Breast epithelium (tissue), 4 donors: ENCODE data around the gene NME7. TPM values are rescaled to one million over a fixed set of nuclear protein-coding genes. Genes with fewer than 3 reads are reported as not detected.

ENCODE experiments used
- DNase-seq, 2 donors: peaks; one replicate each; pipeline ENCODE4 v3.0.0-alpha.2; 2019; ENCODE audit warnings: low spot score in 2 of 2
- H3K27ac ChIP-seq, 2 donors: fragments of 200-600 bp; sonication (generic) in 1 of 2; one replicate each; pipeline ENCODE4 v1.5.1; 2016 to 2019; ENCODE audit warnings: mild to moderate bottlenecking in 1 of 2
- H3K27me3 ChIP-seq, 2 donors: fragments of 200-600 bp; sonication (generic) in 1 of 2; one replicate each; pipeline versions ENCODE4 v1.5.1 to v1.6.0; 2017 to 2019; ENCODE audit warnings: control low read depth in 1 of 2, mild to moderate bottlenecking in 1 of 2
- H3K36me3 ChIP-seq: fragments of 200-600 bp; one replicate; pipeline ENCODE4 v1.5.1; 2019
- H3K4me1 ChIP-seq, 2 donors: fragments of 200-600 bp; sonication (generic); one replicate each; pipeline ENCODE4 v1.5.1; 2016 to 2019; ENCODE audit warnings: control low read depth in 1 of 2
- H3K4me3 ChIP-seq, 3 donors: fragments of 200-600 bp; sonication (generic); 1 replicate in 2 of 3; 2 replicates in 1 of 3; pipeline ENCODE4 v1.5.1; 2016 to 2019; ENCODE audit warnings: mild to moderate bottlenecking in 3 of 3, moderate library complexity in 2 of 3
- H3K9me3 ChIP-seq, 2 donors: fragments of 200-600 bp; sonication (generic) in 1 of 2; one replicate each; pipeline ENCODE4 v1.5.1; 2016 to 2019; ENCODE audit warnings: control low read depth in 1 of 2
- POLR2A ChIP-seq: fragments of 450-650 bp; IDR thresholded peaks from one replicate; pipeline ENCODE4 v1.6.1; 2016; ENCODE audit warnings: antibody characterized with exemption, mild to moderate bottlenecking, moderate library complexity
- POLR2AphosphoS5 ChIP-seq, 3 donors: sonication (generic); formaldehyde crosslinking; IDR thresholded peaks; one replicate each; pipeline ENCODE4 v1.6.1; 2017; ENCODE audit warnings: antibody characterized with exemption in 3 of 3
- intact Hi-C: fragments of 100-400 bp; cut with DNase I; formaldehyde crosslinking; loops from one replicate; pipeline ENCODE4 v1.15.1; 2023; ENCODE audit warnings: low total_unique reads
- total RNA-seq, 3 donors: library from RNA; depleted of rRNA; stranded (reverse); fragments of >200 nt; gene quantifications; one replicate each; pipeline ENCODE4 v1.1.0, GENCODE V29; 2016
- TF ChIP-seq, protein P1 (sequence below), 3 donors: fragments of 450-650 bp; IDR thresholded peaks; one replicate each; pipeline ENCODE4 v1.5.1; 2016 to 2017; ENCODE audit warnings: antibody characterized with exemption in 3 of 3, mild to moderate bottlenecking in 3 of 3, moderate library complexity in 3 of 3

The NME7 gene
- total RNA-seq, 3 donors from 2014 or later = 13.0 to 22.8 (median 16.7) TPM

DNA sequence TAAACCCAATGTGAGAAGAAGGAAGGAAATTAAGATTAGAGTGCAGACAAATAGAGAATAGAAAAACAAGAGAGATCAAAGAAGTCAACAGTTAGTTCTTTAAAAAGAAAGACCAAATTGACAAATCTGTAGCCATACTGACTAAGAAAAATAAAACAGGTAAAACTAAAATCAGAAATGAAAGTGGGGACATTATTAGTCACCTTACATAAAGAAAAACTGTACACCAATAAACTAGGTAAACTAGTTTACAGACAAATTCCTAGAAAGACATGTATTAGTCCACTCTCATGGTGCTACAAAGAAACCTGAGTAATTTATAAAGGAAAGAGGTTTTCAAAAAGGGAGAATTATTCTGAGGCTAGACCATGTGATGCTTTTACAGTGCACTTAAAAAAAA lies 22.7 kb upstream of the NME7 start:
- Histone ChIP-seq H3K4me3 (no peak overlapping the region), H3K4me1 (no peaks in the 10 kb centered on the region), H3K36me3 (peaks cover 20% of the 10 kb centered on the region), H3K9me3 (no peaks in the 10 kb centered on the region), H3K27ac (no peak overlapping the region), H3K27me3 (no peaks in the 10 kb centered on the region)
- intact Hi-C loops = no loop called here
- DNase-seq = no peak
- TF ChIP-seq POLR2AphosphoS5 (IDR thresholded peaks at IDR 0.05) = no peak
- TF ChIP-seq, protein P1, sequence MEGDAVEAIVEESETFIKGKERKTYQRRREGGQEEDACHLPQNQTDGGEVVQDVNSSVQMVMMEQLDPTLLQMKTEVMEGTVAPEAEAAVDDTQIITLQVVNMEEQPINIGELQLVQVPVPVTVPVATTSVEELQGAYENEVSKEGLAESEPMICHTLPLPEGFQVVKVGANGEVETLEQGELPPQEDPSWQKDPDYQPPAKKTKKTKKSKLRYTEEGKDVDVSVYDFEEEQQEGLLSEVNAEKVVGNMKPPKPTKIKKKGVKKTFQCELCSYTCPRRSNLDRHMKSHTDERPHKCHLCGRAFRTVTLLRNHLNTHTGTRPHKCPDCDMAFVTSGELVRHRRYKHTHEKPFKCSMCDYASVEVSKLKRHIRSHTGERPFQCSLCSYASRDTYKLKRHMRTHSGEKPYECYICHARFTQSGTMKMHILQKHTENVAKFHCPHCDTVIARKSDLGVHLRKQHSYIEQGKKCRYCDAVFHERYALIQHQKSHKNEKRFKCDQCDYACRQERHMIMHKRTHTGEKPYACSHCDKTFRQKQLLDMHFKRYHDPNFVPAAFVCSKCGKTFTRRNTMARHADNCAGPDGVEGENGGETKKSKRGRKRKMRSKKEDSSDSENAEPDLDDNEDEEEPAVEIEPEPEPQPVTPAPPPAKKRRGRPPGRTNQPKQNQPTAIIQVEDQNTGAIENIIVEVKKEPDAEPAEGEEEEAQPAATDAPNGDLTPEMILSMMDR (IDR thresholded peaks at IDR 0.05) = no peak
- TF ChIP-seq POLR2A = no peak

DNA sequence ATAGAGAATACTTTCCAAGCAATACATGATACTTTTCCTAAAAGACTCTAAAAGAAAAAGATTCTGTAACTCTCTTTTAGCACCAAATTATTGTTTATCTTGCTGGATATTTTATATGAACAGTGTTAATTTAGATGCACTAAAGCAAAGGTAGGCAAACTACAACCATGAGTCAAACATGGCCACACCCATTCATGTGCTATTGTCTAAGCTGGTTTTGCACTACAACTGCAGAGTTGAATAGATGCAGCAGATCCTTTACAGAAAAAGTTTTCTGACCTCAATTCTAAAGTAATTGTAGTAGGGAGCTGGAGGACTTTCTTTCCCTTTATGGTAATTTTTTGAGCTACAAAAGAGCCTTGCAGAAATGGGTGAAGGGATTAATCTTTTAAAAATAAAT lies 19.8 kb upstream of the NME7 start:
- no peaks in the 10 kb centered on the region for H3K4me1 ChIP-seq
- intact Hi-C loops = no loop called here
- no peak for DNase-seq
- no peak for TF ChIP-seq POLR2AphosphoS5 (IDR thresholded peaks at IDR 0.05)
- no peak for TF ChIP-seq POLR2A
- TF ChIP-seq, protein P1 (IDR thresholded peaks at IDR 0.05) = no peak
- no peaks in the 10 kb centered on the region for H3K27me3 ChIP-seq
- H3K9me3 ChIP-seq = no peaks in the 10 kb centered on the region
- H3K4me3 ChIP-seq = no peak overlapping the region
- no peak overlapping the region for H3K27ac ChIP-seq
- H3K36me3 ChIP-seq = peaks cover 10% of the 10 kb centered on the region

DNA sequence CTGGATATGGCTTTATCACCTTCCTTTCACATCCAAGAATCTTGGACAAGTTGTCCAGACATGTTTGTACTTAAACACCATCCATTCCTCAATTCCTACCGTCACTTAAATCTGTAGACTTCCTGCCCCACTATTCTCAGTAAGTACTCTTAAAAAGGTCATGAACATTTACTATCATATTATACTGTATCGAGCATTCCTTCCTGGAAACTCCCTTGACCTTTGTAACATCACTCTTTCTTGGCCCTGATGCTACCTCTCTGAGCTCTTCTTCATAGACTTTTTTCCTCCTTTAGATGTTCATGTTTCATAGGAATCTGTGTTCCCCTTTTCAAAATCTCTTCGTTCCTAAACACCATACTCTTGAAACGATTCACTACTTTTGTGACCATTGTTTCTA lies 15.9 kb upstream of the NME7 start:
- H3K27me3 ChIP-seq = no peaks in the 10 kb centered on the region
- no peaks in the 10 kb centered on the region for H3K9me3 ChIP-seq
- TF ChIP-seq POLR2AphosphoS5 (IDR thresholded peaks at IDR 0.05) = no peak
- H3K36me3 ChIP-seq = peaks cover 12% of the 10 kb centered on the region
- no peaks in the 10 kb centered on the region for H3K4me1 ChIP-seq
- H3K4me3 ChIP-seq = no peak overlapping the region
- intact Hi-C loops = no loop called here
- no peak overlapping the region for H3K27ac ChIP-seq
- DNase-seq = no peak

DNA sequence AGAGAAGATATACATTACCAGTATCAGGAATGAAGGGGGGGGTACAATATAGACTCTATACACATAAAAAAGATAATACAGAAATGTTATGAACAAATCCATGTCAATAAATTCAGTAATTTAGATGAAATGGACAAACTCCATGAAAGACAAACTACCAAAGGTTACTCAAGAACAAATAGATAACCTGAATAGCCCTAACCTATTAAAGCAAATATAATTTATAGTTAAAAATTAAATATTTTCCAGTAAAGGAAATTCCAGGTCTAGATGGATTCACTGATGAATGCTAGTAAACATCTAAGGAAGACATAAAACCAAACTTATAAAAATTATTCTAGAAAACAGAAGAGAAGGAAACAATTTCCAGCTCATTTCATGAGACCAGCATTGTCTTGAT lies 13.6 kb upstream of the NME7 start:
- Histone ChIP-seq H3K4me3 (no peak overlapping the region), H3K9me3 (no peaks in the 10 kb centered on the region), H3K27me3 (no peaks in the 10 kb centered on the region), H3K4me1 (no peaks in the 10 kb centered on the region), H3K36me3 (peaks cover 21% of the 10 kb centered on the region), H3K27ac (no peak overlapping the region)
- intact Hi-C loops = no loop called here
- DNase-seq = no peak
- TF ChIP-seq, protein P1 (IDR thresholded peaks at IDR 0.05) = no peak
- TF ChIP-seq POLR2AphosphoS5 (IDR thresholded peaks at IDR 0.05) = no peak
- no peak for TF ChIP-seq POLR2A

DNA sequence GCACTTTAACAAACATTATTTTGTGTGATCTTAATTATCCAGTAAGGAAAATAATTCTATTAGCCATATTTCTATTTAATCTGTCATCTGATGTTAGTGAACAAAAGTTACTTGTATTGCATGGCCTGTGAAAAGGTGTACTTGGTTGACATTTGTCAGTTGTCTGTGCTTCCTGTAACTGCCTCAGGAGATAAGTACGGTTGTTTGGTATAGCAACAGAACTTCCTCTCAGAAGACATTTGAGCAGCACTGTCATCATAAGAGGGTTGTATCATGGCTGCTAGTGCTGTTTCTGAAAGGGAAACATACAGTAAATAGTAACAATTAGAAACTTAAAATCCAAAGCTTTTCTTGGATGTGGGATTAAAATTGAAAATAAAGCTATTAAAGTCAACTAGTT lies 3.8 kb upstream of the NME7 start:
- TF ChIP-seq, protein P1 (IDR thresholded peaks at IDR 0.05) = no peak
- no peak for TF ChIP-seq POLR2AphosphoS5 (IDR thresholded peaks at IDR 0.05)

DNA sequence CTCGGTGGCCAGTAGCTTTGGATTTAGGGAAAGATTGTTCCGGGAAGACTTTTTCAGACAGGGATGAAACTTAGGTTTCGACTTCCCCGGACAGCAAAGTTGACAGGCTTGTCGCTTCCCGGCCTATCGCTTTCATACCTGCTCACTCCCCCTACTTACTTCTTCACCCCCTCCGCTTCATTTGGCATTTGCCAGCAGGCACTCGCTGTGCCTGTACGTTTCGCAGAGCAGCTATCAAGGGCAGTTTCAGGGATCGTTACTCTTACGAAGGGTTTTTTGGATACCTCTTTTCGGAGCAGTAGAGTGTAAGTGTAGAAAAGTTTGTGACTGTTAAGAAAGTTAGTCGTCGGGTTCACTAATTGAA lies 791 bp upstream of the NME7 start:
- TF ChIP-seq POLR2AphosphoS5 (IDR thresholded peaks at IDR 0.05) = no peak
- no peak for TF ChIP-seq POLR2A
- H3K4me3 ChIP-seq = peak overlapping the region; percentile 61 to 71 (median 70)
- no peaks in the 10 kb centered on the region for H3K36me3 ChIP-seq
- H3K27ac ChIP-seq = peak overlapping the region; percentile 86 to 88
- peaks cover 0 to 9% of the 10 kb centered on the region in 2 donors for H3K4me1 ChIP-seq
- DNase-seq = no peak
- H3K9me3 ChIP-seq = no peaks in the 10 kb centered on the region
- intact Hi-C loops = loop anchor here (10.0 kb wide), 1 partner anchor 1036 kb away; no protein-coding TSS in a partner anchor
- H3K27me3 ChIP-seq = no peaks in the 10 kb centered on the region

More for the DNA sequence above, 3.8 kb upstream of the NME7 start:
- intact Hi-C loops = no loop called here
- Histone ChIP-seq H3K36me3 (no peaks in the 10 kb centered on the region), H3K4me1 (peaks cover 0 to 9% of the 10 kb centered on the region in 2 donors), H3K9me3 (no peaks in the 10 kb centered on the region), H3K27ac (no peak overlapping the region), H3K4me3 (no peak overlapping the region), H3K27me3 (no peaks in the 10 kb centered on the region)
- no peak for DNase-seq
